Loucy (cell line): ENCODE results near the gene IL23R.

ENCODE experiments used
- H2AFZ ChIP-seq: fragments of 200-600 bp; sonication (generic); 2 replicates; pipeline ENCODE4 v1.6.0; 2016; ENCODE audit warnings: antibody characterized with exemption, mild to moderate bottlenecking, low read length, moderate library complexity
- H3F3A ChIP-seq: fragments of 200-600 bp; 2 replicates; pipeline ENCODE4 v1.6.0; 2016; ENCODE audit warnings: antibody characterized with exemption, low read depth, mild to moderate bottlenecking
- H3K27me3 ChIP-seq: fragments of 200-600 bp; sonication (generic); 2 replicates; pipeline ENCODE4 v1.6.1; 2014; ENCODE audit warnings: low read length, mild to moderate bottlenecking; ENCODE audit not compliant: insufficient read depth, poor library complexity, severe bottlenecking
- H3K36me3 ChIP-seq: fragments of 200-600 bp; sonication (generic); 2 replicates; pipeline ENCODE4 v1.6.1; 2016; ENCODE audit warnings: low read length; ENCODE audit not compliant: insufficient read depth
- H3K4me1 ChIP-seq: fragments of 200-600 bp; sonication (generic); 2 replicates; pipeline ENCODE4 v1.5.1; 2014; ENCODE audit warnings: low read length, mild to moderate bottlenecking; ENCODE audit not compliant: insufficient read depth, poor library complexity, severe bottlenecking
- H3K4me2 ChIP-seq: fragments of 200-600 bp; sonication (generic); 2 replicates; pipeline ENCODE4 v1.6.0; 2014; ENCODE audit warnings: antibody characterized with exemption, low read length, low read depth, mild to moderate bottlenecking; ENCODE audit not compliant: poor library complexity, severe bottlenecking
- H3K4me3 ChIP-seq: fragments of 200-600 bp; sonication (generic); 2 replicates; pipeline ENCODE4 v1.5.1; 2014; ENCODE audit warnings: low read length, mild to moderate bottlenecking, mixed read lengths; ENCODE audit not compliant: poor library complexity, severe bottlenecking
- H3K79me2 ChIP-seq: fragments of 200-600 bp; sonication (generic); 2 replicates; pipeline ENCODE4 v1.6.1; 2014; ENCODE audit warnings: low read length; ENCODE audit not compliant: insufficient read depth
- H3K9ac ChIP-seq: fragments of 200-600 bp; sonication (generic); 2 replicates; pipeline ENCODE4 v1.6.0; 2014; ENCODE audit warnings: mild to moderate bottlenecking, low read depth, low read length, moderate library complexity; ENCODE audit not compliant: poor library complexity, severe bottlenecking
- H3K9me2 ChIP-seq: fragments of 200-600 bp; sonication (generic); replicated peaks from 2 replicates; pipeline ENCODE4 v1.6.1; 2016; ENCODE audit warnings: low read depth, low read length, mixed read lengths
- H3K9me3 ChIP-seq: fragments of 200-600 bp; sonication (generic); 2 replicates; pipeline ENCODE4 v1.6.1; 2014; ENCODE audit warnings: mild to moderate bottlenecking, antibody characterized with exemption, low read length, low read depth; ENCODE audit not compliant: insufficient read depth
- H4K20me1 ChIP-seq: fragments of 200-600 bp; sonication (generic); 2 replicates; pipeline ENCODE4 v1.6.0; 2014; ENCODE audit warnings: antibody characterized with exemption, low read length, mild to moderate bottlenecking; ENCODE audit not compliant: insufficient read depth, poor library complexity, severe bottlenecking
- EZH2phosphoT487 ChIP-seq: fragments of 200-600 bp; IDR thresholded peaks from 2 replicates; pipeline ENCODE4 v1.6.1; 2018; ENCODE audit warnings: antibody characterized with exemption, mild to moderate bottlenecking, moderate library complexity, borderline replicate concordance
- TF ChIP-seq, protein P1 (sequence below): fragments of 200-600 bp; sonication (generic); conservative IDR thresholded peaks from 2 replicates; pipeline ENCODE4 v1.5.1; 2014; ENCODE audit warnings: mild to moderate bottlenecking, antibody characterized with exemption, low read length

The IL23R gene

DNA sequence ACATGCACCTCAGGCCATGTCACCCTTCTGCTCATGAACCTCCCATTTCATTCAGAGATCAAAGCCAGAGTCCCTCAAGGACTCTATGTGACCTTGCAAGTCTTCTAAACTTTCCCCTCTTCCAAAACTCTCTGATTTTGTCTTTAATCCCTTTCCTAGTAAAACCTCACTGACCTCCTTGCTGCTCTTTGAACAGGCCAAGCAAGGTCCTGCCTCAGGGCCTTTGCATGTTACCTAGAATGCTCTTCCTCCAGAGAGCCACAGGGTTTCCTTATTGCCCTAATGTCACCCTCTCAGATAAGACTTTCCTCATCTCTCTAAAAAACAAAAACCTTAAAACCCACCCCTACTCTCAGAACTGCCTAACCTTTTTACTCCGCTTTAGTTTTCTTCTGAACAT, 26.6 kb downstream of the IL23R start:
- no peak overlapping the region for H3K4me2 ChIP-seq
- no peak overlapping the region for H2AFZ ChIP-seq
- no peak overlapping the region for H3K9ac ChIP-seq
- no peak overlapping the region for H3K4me3 ChIP-seq
- H3K79me2 ChIP-seq: no peaks in the 10 kb centered on the region
- H3K4me1 ChIP-seq: peaks cover 11% of the 10 kb centered on the region
- no peaks in the 10 kb centered on the region for H3K9me3 ChIP-seq
- no peaks in the 10 kb centered on the region for H3K36me3 ChIP-seq
- peaks cover 89% of the 10 kb centered on the region for H3K27me3 ChIP-seq
- TF ChIP-seq EZH2phosphoT487: no peak
- TF ChIP-seq, protein P1, sequence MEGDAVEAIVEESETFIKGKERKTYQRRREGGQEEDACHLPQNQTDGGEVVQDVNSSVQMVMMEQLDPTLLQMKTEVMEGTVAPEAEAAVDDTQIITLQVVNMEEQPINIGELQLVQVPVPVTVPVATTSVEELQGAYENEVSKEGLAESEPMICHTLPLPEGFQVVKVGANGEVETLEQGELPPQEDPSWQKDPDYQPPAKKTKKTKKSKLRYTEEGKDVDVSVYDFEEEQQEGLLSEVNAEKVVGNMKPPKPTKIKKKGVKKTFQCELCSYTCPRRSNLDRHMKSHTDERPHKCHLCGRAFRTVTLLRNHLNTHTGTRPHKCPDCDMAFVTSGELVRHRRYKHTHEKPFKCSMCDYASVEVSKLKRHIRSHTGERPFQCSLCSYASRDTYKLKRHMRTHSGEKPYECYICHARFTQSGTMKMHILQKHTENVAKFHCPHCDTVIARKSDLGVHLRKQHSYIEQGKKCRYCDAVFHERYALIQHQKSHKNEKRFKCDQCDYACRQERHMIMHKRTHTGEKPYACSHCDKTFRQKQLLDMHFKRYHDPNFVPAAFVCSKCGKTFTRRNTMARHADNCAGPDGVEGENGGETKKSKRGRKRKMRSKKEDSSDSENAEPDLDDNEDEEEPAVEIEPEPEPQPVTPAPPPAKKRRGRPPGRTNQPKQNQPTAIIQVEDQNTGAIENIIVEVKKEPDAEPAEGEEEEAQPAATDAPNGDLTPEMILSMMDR: no peak
- H4K20me1 ChIP-seq: no peaks in the 10 kb centered on the region
- H3F3A ChIP-seq: no peaks in the 10 kb centered on the region
- H3K9me2 ChIP-seq: no peaks in the 10 kb centered on the region

DNA sequence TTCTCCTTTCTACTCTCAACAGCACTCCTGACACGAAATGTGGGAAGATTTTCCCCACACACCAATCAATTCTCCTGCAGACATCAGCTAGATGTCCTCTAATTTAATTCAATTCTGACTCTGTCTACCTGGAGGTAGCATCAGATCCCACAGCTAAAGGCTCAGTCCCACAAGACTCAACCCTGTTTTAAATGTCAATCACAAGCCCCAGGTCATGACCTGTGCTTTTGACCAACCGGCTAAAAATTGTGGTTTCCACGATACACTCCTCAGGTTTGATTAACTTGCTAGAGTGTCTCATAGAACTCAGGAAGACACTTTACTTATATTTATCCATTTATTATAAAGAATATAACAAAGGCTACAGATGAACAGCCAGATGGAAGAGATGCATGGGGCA, 27.4 kb downstream of the IL23R start:
- Histone ChIP-seq H3F3A (no peaks in the 10 kb centered on the region), H3K9me3 (no peaks in the 10 kb centered on the region), H3K9me2 (no peaks in the 10 kb centered on the region), H3K36me3 (no peaks in the 10 kb centered on the region), H3K4me1 (peaks cover 11% of the 10 kb centered on the region), H4K20me1 (no peaks in the 10 kb centered on the region), H3K27me3 (peaks cover 93% of the 10 kb centered on the region), H3K9ac (no peak overlapping the region), H3K4me2 (no peak overlapping the region), H3K4me3 (no peak overlapping the region), H3K79me2 (no peaks in the 10 kb centered on the region), H2AFZ (no peak overlapping the region)
- TF ChIP-seq, protein P1: no peak
- TF ChIP-seq EZH2phosphoT487: no peak

DNA sequence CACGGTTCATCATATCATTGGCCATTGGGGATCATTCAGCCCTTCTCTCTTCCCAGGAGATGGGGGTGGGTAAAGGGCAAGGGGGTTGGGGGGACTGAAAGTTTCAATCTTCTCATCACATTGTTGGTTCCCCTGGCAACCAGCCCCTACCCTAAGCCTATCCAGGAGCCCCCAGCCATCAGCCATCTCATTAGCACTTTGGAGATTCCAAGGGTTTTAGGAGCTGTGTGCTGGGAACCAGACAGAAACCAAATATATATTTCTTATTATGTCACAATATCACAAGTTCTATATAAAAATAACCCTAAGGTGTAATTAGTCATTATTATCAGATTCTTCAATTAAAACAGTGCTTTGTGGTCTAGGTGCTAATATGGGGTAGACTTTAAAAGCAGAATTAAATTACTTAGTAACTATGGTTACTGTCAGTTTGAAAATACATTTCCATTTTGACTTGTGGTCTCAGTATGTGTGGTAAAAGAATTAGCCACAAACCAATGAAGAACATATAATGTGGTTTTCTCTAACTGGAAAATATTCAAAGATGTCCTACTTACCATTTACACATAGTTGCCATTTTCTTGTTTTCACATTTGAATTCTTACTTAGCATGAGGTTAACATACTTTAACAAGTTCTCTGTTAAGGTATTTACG, 28.1 kb downstream of the IL23R start:
- Histone ChIP-seq H3K9me2 (no peaks in the 10 kb centered on the region), H3K36me3 (no peaks in the 10 kb centered on the region), H3K27me3 (peaks cover 97% of the 10 kb centered on the region), H3F3A (no peaks in the 10 kb centered on the region), H3K4me3 (no peak overlapping the region), H3K9ac (no peak overlapping the region), H2AFZ (no peak overlapping the region), H3K4me2 (no peak overlapping the region), H4K20me1 (no peaks in the 10 kb centered on the region), H3K4me1 (peaks cover 11% of the 10 kb centered on the region), H3K9me3 (no peaks in the 10 kb centered on the region), H3K79me2 (no peaks in the 10 kb centered on the region)
- no peak for TF ChIP-seq EZH2phosphoT487
- TF ChIP-seq, protein P1: no peak
